ENCODE data around the gene AGK.

AGK gene

GRCh38 chr7:141525973-141526514 is 25.2 kb upstream of the AGK start:
- no peaks in the 10 kb centered on the region for H3K9me3 ChIP-seq
- H4K20me1 ChIP-seq: no peaks in the 10 kb centered on the region
- no peaks in the 10 kb centered on the region for H3K27me3 ChIP-seq
- H3K9ac ChIP-seq: no peak overlapping the region
- H3K36me3 ChIP-seq: no peaks in the 10 kb centered on the region
- TF ChIP-seq Cebpa-rat (IDR thresholded peaks at IDR 0.05): no peak
- no peak overlapping the region for H3K4me2 ChIP-seq
- H3K27ac ChIP-seq: no peak overlapping the region
- no peaks in the 10 kb centered on the region for H3K4me1 ChIP-seq
- no peak overlapping the region for H3K4me3 ChIP-seq

DNA sequence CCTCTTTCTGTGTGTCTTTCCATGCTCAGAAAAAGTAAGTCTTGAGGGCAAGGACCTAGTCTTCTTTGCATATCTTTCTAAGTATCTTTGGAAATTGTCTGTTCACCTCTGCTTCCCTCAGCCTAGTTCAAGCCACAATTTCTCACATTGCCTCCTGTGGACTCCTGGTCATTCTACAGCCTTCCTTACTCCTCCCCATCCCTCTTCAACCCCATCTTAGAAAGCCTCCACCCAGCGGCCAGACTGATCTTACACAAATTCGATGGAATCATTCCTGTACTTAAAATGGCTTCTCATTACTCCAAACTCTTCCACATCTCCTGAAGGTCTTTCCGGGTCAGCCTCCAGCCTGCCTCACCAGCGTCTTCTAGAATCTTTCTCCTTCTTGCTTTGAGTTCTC is 24.1 kb upstream of the AGK start:
- H4K20me1 ChIP-seq: no peaks in the 10 kb centered on the region

DNA sequence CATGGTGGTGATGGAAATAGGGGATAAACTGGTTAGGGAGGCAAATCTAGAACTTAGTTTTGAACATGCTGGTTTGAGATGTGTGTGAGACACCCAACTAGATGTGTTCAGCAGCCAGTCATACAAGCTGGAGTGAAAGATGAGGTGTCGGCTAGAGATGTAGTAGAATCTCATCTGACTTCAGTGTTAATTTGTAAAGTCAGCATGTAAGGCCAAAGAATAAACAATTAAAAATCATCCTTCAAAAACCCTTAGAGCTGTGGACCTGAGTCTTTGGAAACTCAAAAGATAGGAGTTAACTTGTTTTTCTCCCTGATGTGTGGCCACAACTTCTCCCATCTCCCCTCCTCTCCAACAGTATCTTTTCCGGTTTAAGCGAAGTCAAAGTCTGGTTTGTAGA is 22.8 kb upstream of the AGK start:
- Histone ChIP-seq H3K4me1 (no peaks in the 10 kb centered on the region), H3K9me3 (no peaks in the 10 kb centered on the region), H3K4me3 (no peak overlapping the region), H4K20me1 (no peaks in the 10 kb centered on the region), H3K27ac (no peak overlapping the region), H3K36me3 (no peaks in the 10 kb centered on the region), H3K27me3 (no peaks in the 10 kb centered on the region), H3K4me2 (no peak overlapping the region), H3K9ac (no peak overlapping the region)
- TF ChIP-seq Cebpa-rat (IDR thresholded peaks at IDR 0.05): no peak

More for the DNA sequence above, 24.1 kb upstream of the AGK start:
- no peak overlapping the region for H3K4me3 ChIP-seq
- H3K9me3 ChIP-seq: no peaks in the 10 kb centered on the region
- H3K4me1 ChIP-seq: no peaks in the 10 kb centered on the region
- H3K9ac ChIP-seq: no peak overlapping the region
- no peaks in the 10 kb centered on the region for H3K27me3 ChIP-seq
- H3K27ac ChIP-seq: no peak overlapping the region
- H3K4me2 ChIP-seq: no peak overlapping the region
- no peaks in the 10 kb centered on the region for H3K36me3 ChIP-seq
- no peak for TF ChIP-seq Cebpa-rat (IDR thresholded peaks at IDR 0.05)

- Histone ChIP-seq H3K27ac (no peak overlapping the region), H3K27me3 (no peaks in the 10 kb centered on the region), H3K4me3 (no peak overlapping the region), H3K9me3 (no peaks in the 10 kb centered on the region), H3K4me2 (no peak overlapping the region), H4K20me1 (no peaks in the 10 kb centered on the region), H3K36me3 (no peaks in the 10 kb centered on the region), H3K4me1 (no peaks in the 10 kb centered on the region), H3K9ac (no peak overlapping the region)
- TF ChIP-seq Cebpa-rat (IDR thresholded peaks at IDR 0.05): no peak
Observed at GRCh38 chr7:141533149-141533949, 17.9 kb upstream of the AGK start.

DNA sequence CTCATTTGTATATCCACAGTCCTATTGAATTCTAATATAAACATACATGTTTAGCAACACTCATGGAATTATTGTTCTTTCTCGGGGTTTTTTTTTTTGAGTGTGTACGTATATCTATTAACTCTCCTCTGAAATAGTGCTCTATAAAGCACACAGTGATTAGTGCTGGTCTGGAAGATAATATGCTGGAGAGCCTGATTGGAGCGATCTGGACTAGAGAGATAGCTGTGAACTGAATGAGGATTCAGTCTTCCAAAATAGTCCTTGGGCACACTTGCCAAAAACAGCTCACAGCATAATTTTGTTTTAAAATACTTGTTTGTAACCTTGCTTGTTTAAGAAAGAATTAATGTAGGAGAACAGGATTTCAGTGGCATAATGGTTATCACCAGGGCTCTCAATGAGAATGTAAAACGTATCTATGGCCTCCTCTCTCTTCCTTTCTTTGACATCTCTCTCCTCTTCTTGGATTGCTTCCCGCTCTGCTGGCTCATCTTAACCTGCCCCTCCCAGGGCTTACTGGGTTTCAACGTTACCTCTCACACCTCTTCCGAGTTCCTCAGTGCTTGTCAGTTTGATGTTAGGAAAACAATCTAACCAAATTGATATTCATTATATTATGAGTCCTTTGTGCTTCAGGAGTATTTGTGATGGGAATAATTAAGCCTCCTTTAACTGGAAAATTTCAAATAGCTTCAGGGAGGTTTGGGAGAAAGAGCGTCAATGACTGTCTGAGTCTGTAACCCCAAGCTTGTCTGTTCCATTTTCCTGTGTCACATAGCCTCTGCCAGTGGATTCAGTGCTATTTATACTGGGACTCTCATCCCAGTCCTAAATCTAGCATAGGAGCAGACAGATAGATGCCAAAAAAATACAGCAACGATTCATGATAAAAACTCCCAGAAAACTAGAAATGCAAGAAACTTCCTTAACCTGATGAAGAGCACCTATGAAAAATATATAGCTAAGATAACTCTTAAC is 16.2 kb upstream of the AGK start:
- no peak overlapping the region for H3K9ac ChIP-seq
- no peaks in the 10 kb centered on the region for H4K20me1 ChIP-seq
- H3K27me3 ChIP-seq: no peaks in the 10 kb centered on the region
- no peaks in the 10 kb centered on the region for H3K4me1 ChIP-seq
- no peak overlapping the region for H3K27ac ChIP-seq
- no peaks in the 10 kb centered on the region for H3K9me3 ChIP-seq
- TF ChIP-seq Cebpa-rat (IDR thresholded peaks at IDR 0.05): no peak
- no peak overlapping the region for H3K4me2 ChIP-seq
- H3K4me3 ChIP-seq: no peak overlapping the region
- H3K36me3 ChIP-seq: no peaks in the 10 kb centered on the region

- no peak overlapping the region for H3K4me3 ChIP-seq
- no peaks in the 10 kb centered on the region for H3K27me3 ChIP-seq
- no peaks in the 10 kb centered on the region for H3K9me3 ChIP-seq
- H3K36me3 ChIP-seq: no peaks in the 10 kb centered on the region
- H3K4me1 ChIP-seq: no peaks in the 10 kb centered on the region
- no peak overlapping the region for H3K27ac ChIP-seq
- H3K4me2 ChIP-seq: no peak overlapping the region
- H3K9ac ChIP-seq: no peak overlapping the region
- H4K20me1 ChIP-seq: no peaks in the 10 kb centered on the region
- TF ChIP-seq Cebpa-rat (IDR thresholded peaks at IDR 0.05): no peak
Observed at GRCh38 chr7:141537906-141538305, 13.3 kb upstream of the AGK start.

- TF ChIP-seq Cebpa-rat (IDR thresholded peaks at IDR 0.05): no peak
Observed at GRCh38 chr7:141541375-141541774, 9.8 kb upstream of the AGK start.

DNA sequence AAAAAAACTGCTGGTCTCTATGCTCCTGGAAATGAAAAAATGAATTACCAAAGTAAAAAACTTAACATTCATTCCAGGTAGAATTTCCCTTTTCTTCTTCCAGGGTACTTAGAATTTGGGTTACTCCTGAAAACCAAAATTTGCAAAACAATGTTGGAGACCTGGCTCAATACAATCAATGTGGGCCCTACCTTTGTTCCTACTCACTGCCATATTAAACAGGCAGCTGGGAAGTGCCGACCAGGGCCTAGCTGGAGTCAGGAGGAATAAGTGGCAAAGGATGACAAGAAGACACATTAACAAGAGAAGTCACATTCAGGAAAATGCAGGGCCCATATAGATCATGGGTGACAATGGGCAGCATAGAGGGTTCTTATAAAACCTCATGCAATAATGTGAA is 6.4 kb upstream of the AGK start:
- no peak overlapping the region for H3K27ac ChIP-seq
- H3K4me1 ChIP-seq: peaks cover 23% of the 10 kb centered on the region
- H3K36me3 ChIP-seq: no peaks in the 10 kb centered on the region
- no peaks in the 10 kb centered on the region for H4K20me1 ChIP-seq
- no peak overlapping the region for H3K4me3 ChIP-seq
- H3K9ac ChIP-seq: no peak overlapping the region
- TF ChIP-seq Cebpa-rat (IDR thresholded peaks at IDR 0.05): no peak
- H3K27me3 ChIP-seq: no peaks in the 10 kb centered on the region
- no peak overlapping the region for H3K4me2 ChIP-seq
- H3K9me3 ChIP-seq: 0 out of 2 replicates have a peak, but pooled peaks cover 4% of the 10 kb centered on the region

More at GRCh38 chr7:141541375-141541774, 9.8 kb upstream of the AGK start:
- Histone ChIP-seq H3K36me3 (no peaks in the 10 kb centered on the region), H3K4me3 (no peak overlapping the region), H3K27me3 (no peaks in the 10 kb centered on the region), H3K4me2 (no peak overlapping the region), H3K27ac (no peak overlapping the region), H3K9ac (no peak overlapping the region), H3K9me3 (0 out of 2 replicates have a peak, but pooled peaks cover 4% of the 10 kb centered on the region), H3K4me1 (peaks cover 16% of the 10 kb centered on the region), H4K20me1 (no peaks in the 10 kb centered on the region)

DNA sequence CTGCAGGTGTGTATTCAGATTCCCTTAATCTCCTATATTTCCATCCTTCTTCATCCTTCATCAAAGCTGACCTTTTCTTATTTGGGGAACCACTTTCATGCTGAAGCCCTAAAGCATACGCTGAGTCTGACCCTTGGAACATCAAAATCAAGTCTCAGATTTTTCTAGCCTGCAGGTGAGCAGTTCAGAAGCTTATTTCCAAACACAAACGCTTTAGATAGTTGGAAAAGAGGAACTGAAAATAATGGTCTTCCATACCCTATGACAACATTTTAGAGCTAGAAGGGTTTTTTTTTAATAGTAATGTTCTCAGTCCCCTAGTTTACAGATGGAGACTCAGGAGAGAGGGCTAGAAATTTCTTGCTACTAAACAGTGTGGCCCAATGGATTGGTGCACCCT is 1.6 kb upstream of the AGK start:
- Histone ChIP-seq H3K27ac (no peak overlapping the region), H4K20me1 (no peaks in the 10 kb centered on the region), H3K4me3 (no peak overlapping the region), H3K4me2 (peak overlapping the region; percentile 90), H3K27me3 (no peaks in the 10 kb centered on the region), H3K9ac (no peak overlapping the region), H3K36me3 (no peaks in the 10 kb centered on the region; the same call in 1 of the 2 replicates), H3K9me3 (no peaks in the 10 kb centered on the region), H3K4me1 (peaks cover 40% of the 10 kb centered on the region)
- no peak for TF ChIP-seq Cebpa-rat (IDR thresholded peaks at IDR 0.05)

Data from BLaER1 (cell line).